ENCODE measurements around the gene ZFP14.

ZFP14 gene

GRCh38 chr19:36378625-36379509 lies at the start of gene ZFP14:
TSS of gene ZFP14 (minus strand) at chr19:36379201. CDS start at chr19:36367892, 11,309 bp downstream.
- peak; percentile 94 for DNase-seq

- DNase-seq = no peak
Measured at GRCh38 chr19:36423925-36424324, 44.9 kb upstream of the ZFP14 start.

GRCh38 chr19:36421749-36422481 lies 42.9 kb upstream of the ZFP14 start:
- no peak for DNase-seq

GRCh38 chr19:36420961-36421748 lies 42.2 kb upstream of the ZFP14 start:
- no peak for DNase-seq

- DNase-seq = peak; percentile 80
Measured at GRCh38 chr19:36418287-36419001, 39.4 kb upstream of the ZFP14 start, which contains the start of gene ZFP82. TSS of gene ZFP82 (minus strand) at chr19:36418644. CDS start at chr19:36409789, 8,855 bp downstream.

GRCh38 chr19:36417752-36418286 lies 38.8 kb upstream of the ZFP14 start:
- DNase-seq = peak; percentile 3

- no peak for DNase-seq
Measured at GRCh38 chr19:36409841-36410240, 30.8 kb upstream of the ZFP14 start.

GRCh38 chr19:36408101-36408500 lies 29.1 kb upstream of the ZFP14 start:
- no peak for DNase-seq

- DNase-seq = no peak
Measured at GRCh38 chr19:36404498-36404897, 25.5 kb upstream of the ZFP14 start.

GRCh38 chr19:36401475-36401874 lies 22.5 kb upstream of the ZFP14 start:
- no peak for DNase-seq

- DNase-seq = no peak
Measured at GRCh38 chr19:36398571-36398970, 19.6 kb upstream of the ZFP14 start.

- no peak for DNase-seq
Measured at GRCh38 chr19:36392916-36393673, 14.1 kb upstream of the ZFP14 start.

- no peak for DNase-seq
Measured at GRCh38 chr19:36379510-36379819, 464 bp upstream of the ZFP14 start.

GRCh38 chr19:36377541-36378178 lies 1.3 kb downstream of the ZFP14 start:
- DNase-seq = no peak

- DNase-seq = no peak
Measured at GRCh38 chr19:36373638-36374156, 5.3 kb downstream of the ZFP14 start.

- DNase-seq = no peak
Measured at GRCh38 chr19:36371886-36372285, 7.1 kb downstream of the ZFP14 start.

GRCh38 chr19:36363845-36364244 lies 15.2 kb downstream of the ZFP14 start:
- DNase-seq = no peak

- DNase-seq = no peak
Measured at GRCh38 chr19:36340786-36341372, 38.1 kb downstream of the ZFP14 start.

GRCh38 chr19:36331353-36332228 lies 47.4 kb downstream of the ZFP14 start:
- DNase-seq = peak; percentile 53

Measured in CD4-positive, alpha-beta T cell treated with Interleukin-6 for 4 hours (primary cell).